GM19035 (cell line): ENCODE data around the gene JAK3.
"Not testable (repeated sequence)": the region's sequence is repeated elsewhere in the genome, so short reads cannot be mapped to it uniquely, and the experiment has no call there.

ENCODE experiments used
- ATAC-seq: cut with Tn5 transposase; IDR thresholded peaks from one replicate; pipeline ENCODE4 v1.9.1; 2021; ENCODE audit not compliant: unreplicated experiment

Gene JAK3

DNA sequence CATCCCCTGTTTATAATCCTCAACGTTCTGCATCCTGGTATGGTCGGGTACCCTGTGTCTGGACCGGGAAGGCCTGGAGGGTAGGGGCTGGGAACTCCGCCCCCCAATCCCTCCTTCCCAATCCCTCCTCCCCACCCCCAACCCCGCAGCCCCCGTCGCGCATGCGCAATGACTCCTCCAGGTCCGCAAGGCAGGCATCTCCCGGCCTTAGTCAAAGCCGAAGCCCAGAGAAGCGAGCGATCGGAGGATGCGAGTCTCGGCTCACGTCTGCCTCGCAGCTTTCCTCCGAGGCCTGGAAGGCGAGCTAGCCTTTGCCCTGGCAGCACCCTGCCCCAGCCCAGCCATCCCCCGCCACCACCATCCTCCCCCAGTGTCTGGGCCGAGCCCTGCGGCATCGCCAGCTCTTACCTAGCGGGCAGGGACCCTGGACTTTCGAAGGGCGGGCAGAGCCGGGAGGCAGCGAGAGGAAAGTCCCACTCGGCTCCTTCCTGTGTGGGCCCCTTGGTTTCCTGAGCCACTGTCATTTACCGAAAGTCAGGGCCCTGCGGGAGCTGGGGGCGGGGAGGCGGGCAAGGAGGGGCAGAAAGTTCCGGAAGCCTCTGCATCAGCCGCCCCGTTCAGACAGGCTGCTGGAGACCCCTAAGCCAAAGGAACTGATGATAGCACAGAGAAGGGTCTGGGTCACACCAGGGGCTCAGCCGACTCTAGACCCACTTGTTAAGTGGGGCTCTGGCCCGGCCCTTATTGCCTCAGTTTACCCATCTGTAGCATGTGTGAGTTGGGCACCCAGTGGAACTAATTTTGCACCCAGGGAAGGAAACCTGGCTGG, at the start of gene JAK3:
Gene JAK3 (minus strand): TSS at position 445 of the 829 bp plus-strand sequence. CDS start 3,565 bp downstream, outside the sequence.
- peak; percentile 75 for ATAC-seq

DNA sequence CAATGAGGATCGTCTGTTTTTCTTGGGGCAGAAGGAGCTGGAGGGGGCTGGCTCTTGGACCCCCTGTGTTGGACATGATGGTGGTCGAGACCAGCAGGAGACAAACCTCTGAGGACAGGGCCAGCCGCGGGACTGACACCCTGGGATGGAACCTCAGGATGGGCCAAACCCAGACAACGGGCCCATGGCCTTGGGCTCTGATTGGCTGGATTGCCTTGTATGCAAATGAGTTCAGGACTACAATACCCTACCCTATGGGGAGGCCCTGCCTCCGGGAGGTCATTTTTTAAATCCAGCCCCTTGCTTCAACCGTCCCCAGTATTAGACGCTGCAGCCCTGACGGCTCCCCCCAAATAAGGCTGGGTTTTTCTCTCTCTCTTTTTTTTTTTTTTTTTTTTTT, 46.0 kb upstream of the JAK3 start:
- ATAC-seq: no peak

DNA sequence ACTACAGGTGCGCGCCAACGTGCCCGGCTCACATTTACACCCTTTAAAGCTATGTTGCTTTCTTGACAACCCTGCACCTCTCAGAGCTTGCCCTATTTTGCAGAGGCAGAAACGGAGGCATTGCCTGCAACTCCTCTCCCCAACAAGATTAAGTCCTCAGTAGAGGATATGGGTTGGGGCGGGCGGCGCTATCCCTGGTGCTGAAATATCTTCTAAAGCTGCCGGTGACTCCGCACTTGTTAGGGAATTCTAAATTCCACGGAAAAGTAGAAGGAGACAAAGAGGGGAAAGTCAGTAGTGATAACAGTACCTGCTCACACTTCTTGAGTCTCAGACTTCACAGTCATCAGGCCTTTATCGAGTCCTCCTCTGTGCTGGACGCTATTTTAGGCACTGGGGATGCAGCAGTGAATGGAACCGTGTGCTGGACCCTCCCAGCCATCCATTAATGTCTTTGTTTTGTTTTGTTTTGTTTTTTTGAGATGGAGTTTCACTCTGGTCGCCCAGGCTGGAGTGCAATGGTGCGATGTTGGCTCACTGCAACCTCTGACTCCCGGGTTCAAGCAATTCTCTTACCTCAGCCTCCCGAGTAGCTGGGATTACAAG, 41.9 kb upstream of the JAK3 start:
- ATAC-seq: no peak

DNA sequence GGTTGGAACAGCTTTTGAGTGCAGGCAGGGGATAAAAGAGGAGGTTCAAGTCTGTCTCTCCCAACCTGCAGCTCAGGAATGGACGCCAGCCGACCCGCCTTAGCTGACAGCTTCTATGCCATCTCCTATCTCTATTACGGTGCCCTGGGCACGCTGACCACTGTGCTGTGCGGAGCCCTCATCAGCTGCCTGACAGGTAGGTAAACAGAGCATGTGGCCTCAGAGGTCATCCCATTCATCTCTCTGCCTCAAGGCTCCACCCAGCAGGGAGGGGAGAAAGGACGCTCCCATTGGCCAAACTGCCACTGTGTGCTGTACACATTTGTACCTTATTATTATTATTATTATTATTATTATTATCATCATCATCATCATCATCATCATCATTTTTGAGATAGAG, 40.5 kb upstream of the JAK3 start:
- no peak for ATAC-seq

DNA sequence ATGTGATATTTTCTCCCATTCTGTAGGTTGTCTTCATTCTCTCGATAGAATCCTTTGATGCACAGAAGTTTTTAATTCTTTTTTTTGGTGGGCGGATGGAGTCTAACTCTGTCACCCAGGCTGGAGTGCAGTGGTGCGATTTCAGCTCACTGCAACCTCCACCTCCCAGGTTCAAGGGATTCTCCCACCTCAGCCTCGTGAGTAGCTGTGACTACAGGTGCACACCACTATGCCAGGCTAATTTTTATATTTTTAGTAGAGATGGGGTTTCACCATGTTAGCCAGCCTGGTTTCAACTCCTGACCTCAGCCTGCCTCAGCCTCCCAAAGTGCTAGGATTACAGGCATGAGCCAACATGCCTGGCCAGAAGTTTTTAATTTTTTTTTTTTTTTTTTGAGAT, 39.4 kb upstream of the JAK3 start:
- ATAC-seq: not testable (repeated sequence)

DNA sequence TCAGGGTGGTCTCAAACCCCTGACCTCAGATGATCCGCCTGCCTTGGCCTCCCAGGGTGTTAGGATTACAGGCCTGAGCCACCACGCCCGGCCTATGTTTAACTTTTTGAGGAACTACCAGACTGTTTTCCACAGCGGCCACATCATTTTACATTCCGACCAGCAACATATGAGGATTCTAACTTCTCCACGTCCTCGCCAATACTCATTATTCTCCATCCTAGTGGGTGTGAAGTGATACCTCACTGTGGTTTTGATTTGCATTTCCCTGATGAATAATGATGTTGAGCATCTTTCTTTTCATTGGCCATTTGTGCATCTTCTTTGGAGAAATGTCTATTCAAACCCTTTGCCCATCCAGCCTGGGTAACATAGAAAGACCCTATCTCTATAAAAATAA, 38.7 kb upstream of the JAK3 start:
- no peak for ATAC-seq

DNA sequence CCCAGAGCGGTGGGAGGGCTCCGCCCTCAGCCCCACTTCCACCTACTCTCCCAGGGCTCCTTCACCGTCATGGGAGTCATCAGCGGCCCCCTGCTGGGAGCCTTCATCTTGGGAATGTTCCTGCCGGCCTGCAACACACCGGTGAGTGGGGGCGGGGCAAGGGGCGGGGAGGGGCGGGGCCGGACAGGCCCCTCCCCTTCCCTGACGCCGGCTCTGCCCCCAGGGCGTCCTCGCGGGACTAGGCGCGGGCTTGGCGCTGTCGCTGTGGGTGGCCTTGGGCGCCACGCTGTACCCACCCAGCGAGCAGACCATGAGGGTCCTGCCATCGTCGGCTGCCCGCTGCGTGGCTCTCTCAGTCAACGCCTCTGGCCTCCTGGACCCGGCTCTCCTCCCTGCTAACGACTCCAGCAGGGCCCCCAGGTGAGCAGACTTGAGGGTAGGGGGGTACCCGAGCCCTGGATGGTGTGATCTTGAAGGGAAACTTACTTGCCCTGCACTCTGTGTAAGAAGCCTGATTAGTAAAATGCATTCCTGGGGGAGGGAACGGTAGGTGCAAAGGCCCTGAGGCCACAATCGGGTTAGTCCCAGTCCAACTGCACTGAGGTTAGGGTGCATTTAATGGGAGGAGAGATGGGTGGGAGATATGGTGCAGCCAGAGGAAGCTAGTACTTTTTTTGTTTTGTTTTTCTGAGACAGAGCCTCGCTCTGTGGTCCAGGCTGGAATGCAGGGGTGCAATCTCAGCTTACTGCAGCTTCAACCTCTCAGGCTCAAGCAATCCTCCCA, 36.0 kb upstream of the JAK3 start:
- ATAC-seq: no peak

DNA sequence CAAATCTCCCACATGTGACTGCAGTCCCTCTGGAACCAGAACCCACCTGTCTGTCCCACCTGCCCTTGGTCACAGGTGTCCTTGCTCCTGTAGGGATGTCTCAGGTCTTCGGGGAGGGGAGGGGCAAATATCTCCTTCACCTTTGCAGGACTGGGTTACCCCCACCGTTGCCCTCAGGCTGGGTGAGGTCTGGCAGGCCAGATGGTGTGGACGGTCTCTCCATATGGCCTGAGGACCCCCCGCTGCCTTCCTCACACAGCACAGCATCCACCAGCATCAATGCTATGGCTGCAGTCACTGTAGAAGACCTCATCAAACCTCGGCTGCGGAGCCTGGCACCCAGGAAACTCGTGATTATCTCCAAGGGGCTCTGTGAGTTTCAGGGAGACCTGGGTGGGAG, 33.9 kb upstream of the JAK3 start:
- no peak for ATAC-seq

DNA sequence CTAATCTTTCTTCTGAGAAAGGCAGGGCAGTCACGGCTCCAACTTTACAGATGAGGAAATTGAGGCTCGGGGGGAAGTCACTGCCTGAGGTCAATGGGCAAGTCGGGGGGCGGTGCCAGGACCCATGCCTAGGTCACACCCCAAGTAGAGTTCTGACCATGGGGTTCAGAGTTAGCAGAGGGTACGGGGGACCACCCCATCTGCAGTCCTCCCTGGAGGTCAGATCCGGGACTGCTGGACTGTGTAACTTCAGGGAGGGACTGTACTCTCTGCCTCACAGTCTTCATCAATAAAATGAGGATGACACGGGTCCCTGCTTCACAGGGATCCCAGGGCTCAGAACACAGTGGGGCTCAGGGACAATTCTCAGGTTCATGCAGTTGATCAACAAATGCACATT, 31.7 kb upstream of the JAK3 start:
- no peak for ATAC-seq

DNA sequence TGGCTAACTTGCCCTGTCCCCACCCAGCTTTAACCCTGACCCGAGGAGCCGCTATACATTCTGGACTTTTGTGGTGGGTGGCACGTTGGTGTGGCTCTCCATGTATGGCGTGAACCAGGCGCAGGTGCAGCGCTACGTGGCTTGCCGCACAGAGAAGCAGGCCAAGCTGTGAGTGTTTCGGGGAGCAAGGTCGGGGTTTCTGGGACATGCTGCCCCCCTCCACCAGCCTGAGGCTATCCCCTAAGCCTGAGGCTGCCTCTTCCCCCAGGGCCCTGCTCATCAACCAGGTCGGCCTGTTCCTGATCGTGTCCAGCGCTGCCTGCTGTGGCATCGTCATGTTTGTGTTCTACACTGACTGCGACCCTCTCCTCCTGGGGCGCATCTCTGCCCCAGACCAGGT, 29.9 kb upstream of the JAK3 start:
- ATAC-seq: no peak

DNA sequence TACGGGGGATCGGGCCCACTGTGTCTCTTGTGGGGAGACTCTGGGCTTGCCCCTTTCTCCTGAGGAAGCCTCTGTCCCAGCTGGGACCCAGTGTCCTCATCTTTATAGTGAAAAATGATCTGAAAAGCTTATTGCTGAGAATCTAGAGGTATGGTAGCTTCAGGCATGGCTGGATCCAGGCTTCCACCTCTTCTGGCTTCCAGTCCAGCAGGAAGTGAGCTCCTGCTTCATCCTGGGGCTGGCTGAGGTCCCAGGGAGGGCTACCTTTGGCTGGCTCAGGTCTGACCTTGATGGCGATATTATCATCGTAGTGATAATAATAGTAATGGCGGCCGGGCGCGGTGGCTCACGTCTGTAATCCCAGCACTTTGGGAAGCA, 27.0 kb upstream of the JAK3 start:
- ATAC-seq: no peak

DNA sequence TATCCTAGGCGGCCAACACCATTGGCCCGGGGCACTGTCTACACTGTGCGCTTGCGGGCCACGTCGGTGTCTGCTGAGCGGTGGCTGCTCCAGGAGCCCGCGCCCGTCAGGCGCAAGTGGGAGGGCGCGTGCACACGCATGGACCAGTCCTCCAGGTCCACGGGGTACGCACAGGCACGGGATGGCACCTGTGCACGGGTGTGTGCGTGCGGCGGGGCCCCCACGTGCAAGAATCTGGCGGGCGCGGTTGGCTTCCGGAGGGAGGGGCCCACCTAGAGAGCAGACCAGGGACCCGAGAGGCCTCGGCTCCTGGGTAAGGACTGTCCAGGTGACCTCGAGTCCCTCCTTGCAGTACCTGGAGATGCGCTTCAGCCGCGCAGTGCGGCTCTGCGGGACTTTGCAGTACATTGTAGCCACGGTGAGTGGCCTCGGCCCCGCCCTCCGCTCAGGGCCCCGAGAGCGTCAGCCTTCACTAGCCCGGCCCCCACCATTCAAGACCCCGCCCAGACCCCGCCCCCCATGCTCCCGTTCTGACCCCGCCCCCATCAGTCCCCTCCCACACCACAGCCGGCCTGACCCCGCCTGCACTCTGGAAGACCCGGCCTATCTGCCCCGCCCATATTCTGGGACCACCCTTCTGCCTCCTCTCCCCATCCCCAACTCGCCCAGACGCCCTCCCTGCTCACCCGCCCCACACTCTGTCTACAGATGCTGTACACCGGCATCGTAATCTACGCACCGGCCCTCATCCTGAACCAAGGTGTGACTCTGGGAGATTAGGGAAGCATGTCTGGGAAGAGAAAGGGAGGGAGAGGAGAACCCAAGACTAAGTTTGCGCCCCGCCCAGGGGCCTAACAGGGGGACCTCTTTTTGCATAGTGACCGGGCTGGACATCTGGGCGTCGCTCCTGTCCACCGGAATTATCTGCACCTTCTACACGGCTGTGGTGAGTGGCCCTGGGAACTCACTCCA, 26.3 kb upstream of the JAK3 start:
- no peak for ATAC-seq

DNA sequence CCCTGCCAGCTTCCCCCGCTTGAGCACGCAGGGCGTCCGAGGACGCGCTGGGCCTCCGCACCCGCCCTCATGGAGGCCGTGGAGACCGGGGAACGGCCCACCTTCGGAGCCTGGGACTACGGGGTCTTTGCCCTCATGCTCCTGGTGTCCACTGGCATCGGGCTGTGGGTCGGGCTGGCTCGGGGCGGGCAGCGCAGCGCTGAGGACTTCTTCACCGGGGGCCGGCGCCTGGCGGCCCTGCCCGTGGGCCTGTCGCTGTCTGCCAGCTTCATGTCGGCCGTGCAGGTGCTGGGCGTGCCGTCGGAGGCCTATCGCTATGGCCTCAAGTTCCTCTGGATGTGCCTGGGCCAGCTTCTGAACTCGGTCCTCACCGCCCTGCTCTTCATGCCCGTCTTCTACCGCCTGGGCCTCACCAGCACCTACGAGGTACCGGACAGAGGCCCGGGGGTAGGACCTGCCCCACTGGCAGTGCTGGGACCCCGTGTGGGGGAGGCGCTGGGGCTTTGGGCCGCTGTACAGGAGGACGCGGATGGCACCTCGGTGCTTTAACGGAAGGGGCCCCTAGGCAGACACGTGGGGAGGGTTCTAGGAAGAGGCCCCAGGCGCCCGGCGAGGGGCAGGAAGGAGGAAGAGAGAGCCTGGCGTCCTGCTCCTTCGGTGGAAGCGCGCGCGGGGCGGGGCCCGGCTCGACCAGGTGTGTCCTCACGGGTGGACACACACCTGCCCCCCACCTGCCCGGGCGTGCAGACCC, 24.6 kb upstream of the JAK3 start:
- ATAC-seq: no peak

DNA sequence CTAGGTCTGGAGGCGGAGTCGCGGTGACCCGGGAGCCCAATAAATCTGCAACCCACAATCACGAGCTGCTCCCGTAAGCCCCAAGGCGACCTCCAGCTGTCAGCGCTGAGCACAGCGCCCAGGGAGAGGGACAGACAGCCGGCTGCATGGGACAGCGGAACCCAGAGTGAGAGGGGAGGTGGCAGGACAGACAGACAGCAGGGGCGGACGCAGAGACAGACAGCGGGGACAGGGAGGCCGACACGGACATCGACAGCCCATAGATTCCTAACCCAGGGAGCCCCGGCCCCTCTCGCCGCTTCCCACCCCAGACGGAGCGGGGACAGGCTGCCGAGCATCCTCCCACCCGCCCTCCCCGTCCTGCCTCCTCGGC, 24.1 kb upstream of the JAK3 start, which contains the start of gene SLC5A5:
Gene SLC5A5 (plus strand): TSS at position 68 of the 373 bp plus-strand sequence. CDS start 375 bp downstream, outside the sequence.
- ATAC-seq: no peak

DNA sequence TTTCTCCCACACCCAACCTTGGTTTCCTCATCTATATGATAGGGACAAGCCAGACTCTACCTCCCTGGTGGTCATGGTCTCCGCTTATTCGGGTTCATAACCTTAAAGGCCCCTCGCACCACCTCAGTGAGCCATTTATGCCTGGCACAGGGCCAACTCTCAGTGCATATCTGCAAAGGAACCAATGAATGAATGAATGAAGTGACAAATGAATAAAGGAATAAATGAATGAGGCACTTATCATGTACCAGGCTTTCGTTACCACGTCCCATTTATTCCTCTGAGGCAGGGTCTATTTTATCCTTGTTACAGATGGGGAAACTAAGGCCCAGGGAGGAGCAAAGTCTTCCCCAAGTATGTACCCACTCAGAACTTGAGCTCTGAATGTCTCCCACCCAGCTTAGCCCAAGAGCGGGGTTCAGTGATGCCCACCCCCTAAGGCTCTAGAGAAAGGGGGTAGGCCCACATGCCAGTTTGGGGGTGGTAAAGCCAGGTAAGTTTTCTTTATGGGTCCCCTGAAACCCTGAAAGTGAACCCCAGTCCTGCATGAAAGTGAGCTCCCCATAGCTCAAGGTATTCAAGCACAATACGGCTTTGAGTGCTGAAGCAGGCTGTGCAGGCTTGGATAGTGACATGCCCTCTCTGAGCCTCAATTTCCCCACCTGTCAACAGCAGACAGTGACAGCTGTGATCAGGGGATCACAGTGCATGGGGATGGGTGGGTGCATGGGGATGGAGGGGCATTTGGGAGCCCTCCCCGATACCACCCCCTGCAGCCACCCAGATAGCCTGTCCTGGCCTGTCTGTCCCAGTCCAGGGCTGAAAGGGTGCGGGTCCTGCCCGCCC, 23.5 kb upstream of the JAK3 start:
- no peak for ATAC-seq

DNA sequence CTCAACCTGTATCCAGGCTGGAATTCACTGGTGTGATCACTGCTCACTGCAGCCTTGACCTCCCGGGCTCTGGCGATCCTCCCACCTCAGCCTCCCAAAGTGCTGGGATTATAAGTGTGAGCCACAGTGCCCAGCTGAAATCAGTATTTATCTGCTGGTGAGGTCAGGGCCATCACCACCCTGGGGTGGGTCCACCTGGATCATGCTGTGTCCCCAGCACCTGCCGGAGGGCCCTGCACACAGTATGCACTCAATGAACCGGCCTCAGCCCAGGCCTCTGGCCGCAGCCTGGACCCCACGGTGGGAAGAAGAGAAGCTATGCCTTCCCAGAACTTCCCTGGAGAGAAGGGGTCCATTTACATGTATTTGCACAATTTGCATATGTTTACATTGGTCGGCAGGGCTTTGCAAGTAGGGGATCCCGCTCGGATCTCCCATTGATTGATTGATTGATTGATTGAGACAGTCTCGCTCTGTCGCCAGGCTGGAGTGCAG, 21.4 kb upstream of the JAK3 start:
- ATAC-seq: no peak

DNA sequence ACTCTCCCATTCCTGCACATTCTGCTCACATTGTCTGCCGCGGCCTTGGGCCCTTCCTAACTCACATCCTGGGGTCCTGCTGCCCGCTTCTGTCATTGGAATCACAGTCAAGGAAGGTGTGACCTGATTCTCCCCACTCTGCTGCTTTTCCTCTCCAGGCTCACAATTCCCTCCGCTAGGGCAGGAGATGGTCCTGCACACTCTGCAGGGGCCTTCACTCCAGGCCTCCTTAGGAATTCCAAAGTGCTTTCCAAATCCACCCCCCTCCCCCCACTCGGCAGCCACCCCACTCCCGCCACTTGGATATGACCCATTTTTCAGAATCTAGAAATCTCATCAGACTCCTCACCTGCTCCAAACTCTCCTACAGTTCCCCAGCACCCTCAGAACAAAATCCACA, 20.9 kb upstream of the JAK3 start:
- ATAC-seq: no peak

DNA sequence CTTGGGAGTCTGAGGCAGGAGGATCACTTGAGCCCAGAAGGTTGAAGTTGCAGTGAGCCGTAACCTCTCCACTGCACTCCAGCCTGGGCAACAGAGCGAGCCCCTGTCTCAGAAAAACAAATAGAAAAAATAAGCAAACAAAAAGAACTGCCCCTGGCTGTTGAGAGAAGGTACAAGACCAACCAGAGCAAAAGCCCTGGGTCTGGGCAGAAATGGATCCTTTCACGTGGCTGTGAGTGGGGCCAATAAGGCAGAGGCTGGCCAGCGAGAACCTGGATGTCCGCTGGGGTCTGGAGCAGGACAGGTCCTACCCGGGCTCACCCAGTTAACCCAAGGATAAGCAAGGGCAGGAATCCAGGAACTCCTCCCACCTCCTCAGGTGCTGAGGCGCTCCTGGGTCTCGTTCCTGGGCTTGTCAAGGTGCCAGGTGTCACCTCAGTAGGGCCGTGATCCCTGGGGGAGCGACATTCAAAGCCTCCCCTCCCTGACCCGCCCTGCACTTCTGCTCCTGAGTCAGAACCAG, 19.2 kb upstream of the JAK3 start:
- ATAC-seq: no peak
